C4-2B (cell line): ENCODE data around the gene AMD1.

ENCODE experiments used
- H3K27ac ChIP-seq: fragments of 450-650 bp; 2 replicates; pipeline ENCODE4 v1.5.1; 2017
- ZFX ChIP-seq: fragments of 450-650 bp; IDR thresholded peaks from 2 replicates; pipeline ENCODE4 v1.6.1; 2017
- TF ChIP-seq, protein P1 (sequence below): fragments of 450-650 bp; conservative IDR thresholded peaks from 2 replicates; pipeline ENCODE4 v1.5.1; 2017; ENCODE audit warnings: mild to moderate bottlenecking

The AMD1 gene

GRCh38 chr6:110881546-110882273 lies 7.1 kb downstream of the AMD1 start:
- TF ChIP-seq, protein P1, sequence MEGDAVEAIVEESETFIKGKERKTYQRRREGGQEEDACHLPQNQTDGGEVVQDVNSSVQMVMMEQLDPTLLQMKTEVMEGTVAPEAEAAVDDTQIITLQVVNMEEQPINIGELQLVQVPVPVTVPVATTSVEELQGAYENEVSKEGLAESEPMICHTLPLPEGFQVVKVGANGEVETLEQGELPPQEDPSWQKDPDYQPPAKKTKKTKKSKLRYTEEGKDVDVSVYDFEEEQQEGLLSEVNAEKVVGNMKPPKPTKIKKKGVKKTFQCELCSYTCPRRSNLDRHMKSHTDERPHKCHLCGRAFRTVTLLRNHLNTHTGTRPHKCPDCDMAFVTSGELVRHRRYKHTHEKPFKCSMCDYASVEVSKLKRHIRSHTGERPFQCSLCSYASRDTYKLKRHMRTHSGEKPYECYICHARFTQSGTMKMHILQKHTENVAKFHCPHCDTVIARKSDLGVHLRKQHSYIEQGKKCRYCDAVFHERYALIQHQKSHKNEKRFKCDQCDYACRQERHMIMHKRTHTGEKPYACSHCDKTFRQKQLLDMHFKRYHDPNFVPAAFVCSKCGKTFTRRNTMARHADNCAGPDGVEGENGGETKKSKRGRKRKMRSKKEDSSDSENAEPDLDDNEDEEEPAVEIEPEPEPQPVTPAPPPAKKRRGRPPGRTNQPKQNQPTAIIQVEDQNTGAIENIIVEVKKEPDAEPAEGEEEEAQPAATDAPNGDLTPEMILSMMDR = no peak
- no peak for TF ChIP-seq ZFX
- H3K27ac ChIP-seq = peak overlapping the region; percentile 88

DNA sequence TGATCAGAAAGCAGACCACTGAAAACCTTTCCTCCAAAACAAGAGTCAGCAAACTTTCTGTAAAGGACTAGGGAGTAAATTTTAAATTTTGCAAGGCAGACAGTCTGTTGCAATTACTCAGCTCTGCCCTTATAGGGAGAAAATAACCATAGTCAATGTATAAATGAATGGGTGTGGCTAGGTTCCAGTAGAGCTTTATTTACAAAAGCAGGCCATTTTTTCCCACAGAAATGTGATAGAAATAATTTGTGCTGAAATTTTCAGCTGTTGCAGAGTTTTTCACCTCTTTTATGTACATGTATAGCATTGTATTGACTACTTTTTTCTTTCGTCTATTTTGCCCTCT lies 7.7 kb downstream of the AMD1 start:
- TF ChIP-seq, protein P1 = no peak
- TF ChIP-seq ZFX = no peak
- H3K27ac ChIP-seq = peak overlapping the region; percentile 88; the same call in 1 of the 2 replicates

DNA sequence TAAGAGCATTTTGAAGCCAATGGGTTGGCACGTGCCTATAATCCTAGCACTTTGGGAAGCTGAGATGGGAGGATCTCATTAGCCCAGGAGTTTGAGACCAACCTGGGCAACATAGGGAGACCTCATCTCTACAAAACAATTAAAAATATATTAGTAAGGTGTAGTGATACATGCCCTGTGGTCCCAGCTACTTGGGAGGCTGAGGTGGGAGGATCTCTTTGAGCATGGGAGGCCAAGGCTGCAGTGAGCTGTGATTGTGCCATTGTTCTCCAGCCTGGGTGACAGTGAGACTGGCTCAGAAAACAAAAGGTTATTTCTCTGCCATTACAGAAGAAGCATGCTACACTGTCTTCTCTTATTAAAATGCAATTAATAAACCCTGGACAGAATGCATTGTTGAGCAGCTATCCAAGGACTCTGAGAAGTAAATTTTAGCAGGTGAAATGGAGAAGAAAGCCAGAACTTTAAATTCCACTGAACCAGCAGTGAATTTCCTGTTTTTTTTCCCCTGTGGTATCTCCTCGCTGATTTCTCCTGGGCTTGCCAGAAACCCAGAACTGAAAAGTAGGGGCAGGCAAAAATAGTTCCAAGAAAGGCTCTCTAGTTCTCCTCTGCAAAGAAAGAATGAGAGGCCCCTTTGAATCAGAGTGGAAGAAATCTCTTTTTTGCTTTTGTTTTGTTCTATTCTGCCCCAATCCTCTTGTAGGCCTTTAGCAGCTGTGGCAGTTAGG lies 8.4 kb downstream of the AMD1 start:
- H3K27ac ChIP-seq = peak overlapping the region; percentile 87
- TF ChIP-seq, protein P1 = no peak
- TF ChIP-seq ZFX = no peak

- peak overlapping the region; percentile 87 for H3K27ac ChIP-seq
- TF ChIP-seq, protein P1 = no peak
- TF ChIP-seq ZFX = no peak
Measured at GRCh38 chr6:110884321-110884720, 9.7 kb downstream of the AMD1 start.

- peak overlapping the region; percentile 87 for H3K27ac ChIP-seq
- no peak for TF ChIP-seq ZFX
- TF ChIP-seq, protein P1 = no peak
Measured at GRCh38 chr6:110885526-110885925, 10.9 kb downstream of the AMD1 start.

DNA sequence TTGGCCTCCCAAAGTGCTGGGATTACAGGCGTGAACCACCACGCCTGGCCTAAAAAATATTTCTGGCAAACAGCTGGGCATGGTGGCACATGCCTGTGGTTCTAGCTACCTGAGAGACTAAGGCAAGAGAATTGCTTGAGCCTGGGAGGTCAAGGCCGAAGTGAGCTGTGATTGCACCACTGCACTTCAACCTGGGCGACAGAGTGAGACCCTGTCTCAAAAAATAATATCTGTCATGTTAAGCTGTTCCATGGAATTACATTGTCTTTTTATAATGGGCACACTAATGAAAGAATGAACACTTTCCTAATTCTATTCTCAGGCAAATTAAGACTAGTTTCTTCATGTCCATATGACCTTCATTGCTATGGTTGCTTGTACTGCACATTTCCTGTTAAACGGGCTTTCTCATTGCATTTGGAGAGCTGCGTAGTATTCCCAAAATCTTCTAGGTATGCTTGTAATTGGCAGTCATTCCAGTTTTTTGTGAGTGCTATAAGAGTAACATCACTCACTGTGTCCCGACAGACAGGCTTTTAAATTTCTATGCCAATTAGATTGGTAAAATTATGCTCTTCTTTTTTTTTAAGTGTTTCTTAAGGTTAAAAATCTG lies 12.1 kb downstream of the AMD1 start:
- H3K27ac ChIP-seq = peak overlapping the region; percentile 87
- TF ChIP-seq ZFX = no peak
- TF ChIP-seq, protein P1 = no peak

DNA sequence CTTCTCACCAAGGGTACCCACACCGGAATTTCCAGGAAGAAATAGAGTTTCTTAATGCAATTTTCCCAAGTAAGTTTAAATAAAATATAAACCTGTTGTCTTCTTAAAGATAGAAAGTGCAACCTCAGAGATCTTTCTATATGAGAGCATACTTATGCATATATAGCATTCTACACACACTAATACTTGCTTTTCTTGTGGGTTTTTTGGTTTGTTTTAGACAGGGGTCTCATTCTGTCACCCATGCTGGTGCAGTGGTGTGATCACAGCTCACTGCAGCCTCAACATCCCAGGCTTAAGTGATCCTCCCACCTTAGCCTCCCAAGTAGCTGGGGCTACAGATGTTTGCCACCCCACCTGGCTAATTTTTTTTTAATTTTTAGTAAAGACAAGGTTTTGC lies 15.7 kb downstream of the AMD1 start:
- TF ChIP-seq, protein P1 = no peak
- no peak for TF ChIP-seq ZFX
- peak overlapping the region; percentile 78 for H3K27ac ChIP-seq
